Measurements from ENCODE around the gene APBA2.

DNA sequence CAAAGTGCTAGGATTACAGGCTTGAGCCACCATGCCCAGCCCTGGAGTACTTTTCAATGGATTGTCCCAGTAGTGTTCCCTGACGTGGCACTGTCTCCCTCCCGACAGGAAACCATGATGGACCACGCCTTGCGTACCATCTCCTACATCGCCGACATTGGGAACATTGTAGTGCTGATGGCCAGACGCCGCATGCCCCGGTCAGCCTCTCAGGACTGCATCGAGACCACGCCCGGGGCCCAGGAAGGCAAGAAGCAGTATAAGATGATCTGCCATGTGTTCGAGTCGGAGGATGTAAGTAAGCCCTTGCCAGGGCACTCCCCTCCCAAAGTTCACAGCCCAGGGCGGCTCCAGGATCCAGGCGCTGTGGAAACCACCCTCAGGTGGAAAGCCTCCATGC is 215.7 kb downstream of the APBA2 start:
- TF ChIP-seq, protein P1, sequence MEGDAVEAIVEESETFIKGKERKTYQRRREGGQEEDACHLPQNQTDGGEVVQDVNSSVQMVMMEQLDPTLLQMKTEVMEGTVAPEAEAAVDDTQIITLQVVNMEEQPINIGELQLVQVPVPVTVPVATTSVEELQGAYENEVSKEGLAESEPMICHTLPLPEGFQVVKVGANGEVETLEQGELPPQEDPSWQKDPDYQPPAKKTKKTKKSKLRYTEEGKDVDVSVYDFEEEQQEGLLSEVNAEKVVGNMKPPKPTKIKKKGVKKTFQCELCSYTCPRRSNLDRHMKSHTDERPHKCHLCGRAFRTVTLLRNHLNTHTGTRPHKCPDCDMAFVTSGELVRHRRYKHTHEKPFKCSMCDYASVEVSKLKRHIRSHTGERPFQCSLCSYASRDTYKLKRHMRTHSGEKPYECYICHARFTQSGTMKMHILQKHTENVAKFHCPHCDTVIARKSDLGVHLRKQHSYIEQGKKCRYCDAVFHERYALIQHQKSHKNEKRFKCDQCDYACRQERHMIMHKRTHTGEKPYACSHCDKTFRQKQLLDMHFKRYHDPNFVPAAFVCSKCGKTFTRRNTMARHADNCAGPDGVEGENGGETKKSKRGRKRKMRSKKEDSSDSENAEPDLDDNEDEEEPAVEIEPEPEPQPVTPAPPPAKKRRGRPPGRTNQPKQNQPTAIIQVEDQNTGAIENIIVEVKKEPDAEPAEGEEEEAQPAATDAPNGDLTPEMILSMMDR (IDR thresholded peaks at IDR 0.05; ENCODE audit: borderline replicate concordance, extremely low read depth, low read length, poor library complexity, severe bottlenecking), result no peak
- TF ChIP-seq EZH2 (IDR thresholded peaks at IDR 0.05; ENCODE audit: borderline replicate concordance, low read depth, low read length, severe bottlenecking), result no peak

Measured in DND-41 (cell line).